Measurements from ENCODE around the gene AATF. TPM values are rescaled to one million over a fixed set of nuclear protein-coding genes. Genes with fewer than 3 reads are reported as not detected.

AATF gene
- total and polyA plus RNA-seq, 2 donors: 33.5 to 66.3 TPM

- H3K27me3 ChIP-seq (ENCODE audit: control insufficient read depth in 2 of 2, insufficient read depth in 1 of 2, low read length in 1 of 2): no peaks in the 10 kb centered on the region
- H3K27ac ChIP-seq (ENCODE audit: low read depth in 1 of 2, low read length in 1 of 2): peak overlapping the region; percentile 79 to 84
- no peaks in the 10 kb centered on the region for H3K9me3 ChIP-seq (ENCODE audit: control insufficient read depth in 2 of 2, insufficient read depth in 1 of 2, low read length in 1 of 2)
- no peak overlapping the region for H3K4me3 ChIP-seq (ENCODE audit: low read length in 2 of 2)
- peaks cover 51 to 82% of the 10 kb centered on the region in 2 donors for H3K4me1 ChIP-seq (ENCODE audit: control insufficient read depth in 2 of 2, insufficient read depth in 2 of 2, low read length in 2 of 2)
- H3K36me3 ChIP-seq (ENCODE audit: control insufficient read depth in 2 of 2, insufficient read depth in 2 of 2, low read length in 1 of 2): peaks cover 6 to 15% of the 10 kb centered on the region in 2 donors
- WGBS: 12% methylated on average over 7 of the region's 7 CpGs
- DNase-seq (ENCODE audit: low read depth in 6 of 9, low spot score in 9 of 9): peak in 5 of 9 donors; percentile 47 to 84 (median 57)
Observed at GRCh38 chr17:37089956-37090355, 141.2 kb downstream of the AATF start.

GRCh38 chr17:37090941-37091340 lies 142.2 kb downstream of the AATF start:
- no peak for DNase-seq (ENCODE audit: low read depth in 6 of 9, low spot score in 9 of 9)
- peaks cover 6 to 15% of the 10 kb centered on the region in 2 donors for H3K36me3 ChIP-seq (ENCODE audit: control insufficient read depth in 2 of 2, insufficient read depth in 2 of 2, low read length in 1 of 2)

GRCh38 chr17:37092071-37092470 lies 143.3 kb downstream of the AATF start:
- Histone ChIP-seq H3K4me1 (ENCODE audit: control insufficient read depth in 2 of 2, insufficient read depth in 2 of 2, low read length in 2 of 2) (peaks cover 69 to 89% of the 10 kb centered on the region in 2 donors), H3K36me3 (ENCODE audit: control insufficient read depth in 2 of 2, insufficient read depth in 2 of 2, low read length in 1 of 2) (peaks cover 6 to 10% of the 10 kb centered on the region in 2 donors), H3K27ac (ENCODE audit: low read depth in 1 of 2, low read length in 1 of 2) (no peak overlapping the region), H3K4me3 (ENCODE audit: low read length in 2 of 2) (no peak overlapping the region), H3K27me3 (ENCODE audit: control insufficient read depth in 2 of 2, insufficient read depth in 1 of 2, low read length in 1 of 2) (no peaks in the 10 kb centered on the region), H3K9me3 (ENCODE audit: control insufficient read depth in 2 of 2, insufficient read depth in 1 of 2, low read length in 1 of 2) (no peaks in the 10 kb centered on the region)
- 95% methylated on average over 2 of the region's 2 CpGs for WGBS
- no peak for DNase-seq (ENCODE audit: low read depth in 6 of 9, low spot score in 9 of 9)

More at GRCh38 chr17:37090941-37091340, 142.2 kb downstream of the AATF start:
- H3K9me3 ChIP-seq (ENCODE audit: control insufficient read depth in 2 of 2, insufficient read depth in 1 of 2, low read length in 1 of 2): no peaks in the 10 kb centered on the region
- H3K27me3 ChIP-seq (ENCODE audit: control insufficient read depth in 2 of 2, insufficient read depth in 1 of 2, low read length in 1 of 2): no peaks in the 10 kb centered on the region
- 96% methylated on average over 3 of the region's 3 CpGs for WGBS
- no peak overlapping the region for H3K27ac ChIP-seq (ENCODE audit: low read depth in 1 of 2, low read length in 1 of 2)
- H3K4me1 ChIP-seq (ENCODE audit: control insufficient read depth in 2 of 2, insufficient read depth in 2 of 2, low read length in 2 of 2): peaks cover 61 to 83% of the 10 kb centered on the region in 2 donors
- H3K4me3 ChIP-seq (ENCODE audit: low read length in 2 of 2): no peak overlapping the region

- Histone ChIP-seq H3K4me3 (ENCODE audit: low read length in 2 of 2) (no peak overlapping the region), H3K4me1 (ENCODE audit: control insufficient read depth in 2 of 2, insufficient read depth in 2 of 2, low read length in 2 of 2) (peaks cover 69 to 88% of the 10 kb centered on the region in 2 donors), H3K27me3 (ENCODE audit: control insufficient read depth in 2 of 2, insufficient read depth in 1 of 2, low read length in 1 of 2) (no peaks in the 10 kb centered on the region), H3K9me3 (ENCODE audit: control insufficient read depth in 2 of 2, insufficient read depth in 1 of 2, low read length in 1 of 2) (no peaks in the 10 kb centered on the region), H3K36me3 (ENCODE audit: control insufficient read depth in 2 of 2, insufficient read depth in 2 of 2, low read length in 1 of 2) (peaks cover 5 to 9% of the 10 kb centered on the region in 2 donors), H3K27ac (ENCODE audit: low read depth in 1 of 2, low read length in 1 of 2) (no peak overlapping the region)
- no peak for DNase-seq (ENCODE audit: low read depth in 6 of 9, low spot score in 9 of 9)
Observed at GRCh38 chr17:37092701-37093100, 143.9 kb downstream of the AATF start.

GRCh38 chr17:37094391-37094790 lies 145.6 kb downstream of the AATF start:
- Histone ChIP-seq H3K4me3 (ENCODE audit: low read length in 2 of 2) (no peak overlapping the region), H3K9me3 (ENCODE audit: control insufficient read depth in 2 of 2, insufficient read depth in 1 of 2, low read length in 1 of 2) (no peaks in the 10 kb centered on the region), H3K27ac (ENCODE audit: low read depth in 1 of 2, low read length in 1 of 2) (peak overlapping the region; percentile 61 to 82), H3K27me3 (ENCODE audit: control insufficient read depth in 2 of 2, insufficient read depth in 1 of 2, low read length in 1 of 2) (no peaks in the 10 kb centered on the region), H3K4me1 (ENCODE audit: control insufficient read depth in 2 of 2, insufficient read depth in 2 of 2, low read length in 2 of 2) (peaks cover 55 to 76% of the 10 kb centered on the region in 2 donors), H3K36me3 (ENCODE audit: control insufficient read depth in 2 of 2, insufficient read depth in 2 of 2, low read length in 1 of 2) (peaks cover 5 to 6% of the 10 kb centered on the region in 2 donors)
- peak in 8 of 9 donors; percentile 55 to 92 (median 76) for DNase-seq (ENCODE audit: low read depth in 6 of 9, low spot score in 9 of 9)
- 19% methylated on average over 4 of the region's 4 CpGs for WGBS

- H3K4me1 ChIP-seq (ENCODE audit: control insufficient read depth in 2 of 2, insufficient read depth in 2 of 2, low read length in 2 of 2): peaks cover 41 to 61% of the 10 kb centered on the region in 2 donors
- no peak overlapping the region for H3K4me3 ChIP-seq (ENCODE audit: low read length in 2 of 2)
- H3K27ac ChIP-seq (ENCODE audit: low read depth in 1 of 2, low read length in 1 of 2): no peak overlapping the region
- peak in 1 of 9 donors; percentile 31 for DNase-seq (ENCODE audit: low read depth in 6 of 9, low spot score in 9 of 9)
- H3K27me3 ChIP-seq (ENCODE audit: control insufficient read depth in 2 of 2, insufficient read depth in 1 of 2, low read length in 1 of 2): no peaks in the 10 kb centered on the region
- 99% methylated on average over 2 of the region's 2 CpGs for WGBS
- no peaks in the 10 kb centered on the region for H3K9me3 ChIP-seq (ENCODE audit: control insufficient read depth in 2 of 2, insufficient read depth in 1 of 2, low read length in 1 of 2)
- H3K36me3 ChIP-seq (ENCODE audit: control insufficient read depth in 2 of 2, insufficient read depth in 2 of 2, low read length in 1 of 2): peaks cover 5 to 6% of the 10 kb centered on the region in 2 donors
Observed at GRCh38 chr17:37096071-37096470, 147.3 kb downstream of the AATF start.

- H3K4me3 ChIP-seq (ENCODE audit: low read length in 2 of 2): no peak overlapping the region
- H3K27ac ChIP-seq (ENCODE audit: low read depth in 1 of 2, low read length in 1 of 2): no peak overlapping the region
- DNase-seq (ENCODE audit: low read depth in 6 of 9, low spot score in 9 of 9): no peak
- peaks cover 5 to 6% of the 10 kb centered on the region in 2 donors for H3K36me3 ChIP-seq (ENCODE audit: control insufficient read depth in 2 of 2, insufficient read depth in 2 of 2, low read length in 1 of 2)
- no peaks in the 10 kb centered on the region for H3K9me3 ChIP-seq (ENCODE audit: control insufficient read depth in 2 of 2, insufficient read depth in 1 of 2, low read length in 1 of 2)
- 96% methylated on average over 2 of the region's 2 CpGs for WGBS
- peaks cover 37 to 53% of the 10 kb centered on the region in 2 donors for H3K4me1 ChIP-seq (ENCODE audit: control insufficient read depth in 2 of 2, insufficient read depth in 2 of 2, low read length in 2 of 2)
- H3K27me3 ChIP-seq (ENCODE audit: control insufficient read depth in 2 of 2, insufficient read depth in 1 of 2, low read length in 1 of 2): no peaks in the 10 kb centered on the region
Observed at GRCh38 chr17:37097154-37097553, 148.4 kb downstream of the AATF start.

- H3K36me3 ChIP-seq (ENCODE audit: control insufficient read depth in 2 of 2, insufficient read depth in 2 of 2, low read length in 1 of 2): peaks cover 4 to 5% of the 10 kb centered on the region in 2 donors
- H3K9me3 ChIP-seq (ENCODE audit: control insufficient read depth in 2 of 2, insufficient read depth in 1 of 2, low read length in 1 of 2): no peaks in the 10 kb centered on the region
- no peak overlapping the region for H3K4me3 ChIP-seq (ENCODE audit: low read length in 2 of 2)
- peaks cover 35 to 44% of the 10 kb centered on the region in 2 donors for H3K4me1 ChIP-seq (ENCODE audit: control insufficient read depth in 2 of 2, insufficient read depth in 2 of 2, low read length in 2 of 2)
- H3K27me3 ChIP-seq (ENCODE audit: control insufficient read depth in 2 of 2, insufficient read depth in 1 of 2, low read length in 1 of 2): no peaks in the 10 kb centered on the region
- no peak overlapping the region for H3K27ac ChIP-seq (ENCODE audit: low read depth in 1 of 2, low read length in 1 of 2)
- DNase-seq (ENCODE audit: low read depth in 6 of 9, low spot score in 9 of 9): no peak
- 98% methylated on average over 5 of the region's 5 CpGs for WGBS
Observed at GRCh38 chr17:37098152-37098551, 149.4 kb downstream of the AATF start.

GRCh38 chr17:37098910-37099664 lies 150.3 kb downstream of the AATF start:
- WGBS: 99% methylated on average over 9 of the region's 9 CpGs
- DNase-seq (ENCODE audit: low read depth in 6 of 9, low spot score in 9 of 9): no peak
- H3K36me3 ChIP-seq (ENCODE audit: control insufficient read depth in 2 of 2, insufficient read depth in 2 of 2, low read length in 1 of 2): peaks cover 3 to 5% of the 10 kb centered on the region in 2 donors

More at GRCh38 chr17:37098910-37099664, 150.3 kb downstream of the AATF start:
- no peak overlapping the region for H3K27ac ChIP-seq (ENCODE audit: low read depth in 1 of 2, low read length in 1 of 2)
- no peak overlapping the region for H3K4me3 ChIP-seq (ENCODE audit: low read length in 2 of 2)
- no peaks in the 10 kb centered on the region for H3K27me3 ChIP-seq (ENCODE audit: control insufficient read depth in 2 of 2, insufficient read depth in 1 of 2, low read length in 1 of 2)
- no peaks in the 10 kb centered on the region for H3K9me3 ChIP-seq (ENCODE audit: control insufficient read depth in 2 of 2, insufficient read depth in 1 of 2, low read length in 1 of 2)
- peaks cover 26 to 34% of the 10 kb centered on the region in 2 donors for H3K4me1 ChIP-seq (ENCODE audit: control insufficient read depth in 2 of 2, insufficient read depth in 2 of 2, low read length in 2 of 2)

Data from thymus (tissue), 11 donors.